Endothelial cell of umbilical vein (primary cell): ENCODE results near the gene CCNJ. TPM values are rescaled to one million over a fixed set of nuclear protein-coding genes. Genes with fewer than 3 reads are reported as not detected.

Experiments
- BruUV-seq: library from RNA; stranded (reverse); fragments of 400-500 nt; replicated peaks from 2 replicates; lab custom pipeline; 2021; lab: Mats Ljungman, UMichigan
- CTCF ChIA-PET: fragments of 300-600, 350-600 bp; sonication (Branson Sonifier 250); formaldehyde crosslinking; loops from one replicate; lab custom pipeline; 2021; ENCODE audit warnings: antibody characterized with exemption, inconsistent platforms; lab: Charles Lee
- POLR2A ChIA-PET: fragments of 300-600, 350-600 bp; sonication (Branson Sonifier 250); formaldehyde crosslinking; loops from one replicate; lab custom pipeline; 2021; ENCODE audit warnings: antibody characterized with exemption, inconsistent platforms; lab: Charles Lee
- DNase-seq: peaks from one replicate; pipeline ENCODE4 v3.0.0-alpha.2; 2011; ENCODE audit warnings: low read depth, low spot score
- FAIRE-seq: peaks from 2 replicates; lab custom pipeline; 2011; peaks lifted over from hg19 to GRCh38; lab: Jason Lieb, UNC
- H2AFZ ChIP-seq: 2 replicates; pipeline ENCODE4 v1.6.0; 2012; ENCODE audit warnings: low read depth, low read length, control low read depth, inconsistent platforms
- H3K27ac ChIP-seq: 2 replicates; pipeline ENCODE4 v1.5.1; 2011; ENCODE audit warnings: low read depth, mild to moderate bottlenecking, control low read depth, low read length, moderate library complexity; ENCODE audit not compliant: insufficient read depth
- H3K27me3 ChIP-seq, 2 experiments: 2 replicates each; pipeline versions ENCODE4 v1.6.0 to v1.6.1; 2011; ENCODE audit warnings: low read length in 2 of 2, mixed read lengths in 1 of 2; ENCODE audit not compliant: control insufficient read depth in 2 of 2, insufficient read depth in 2 of 2
- H3K36me3 ChIP-seq, 2 experiments: 2 replicates in 1 of 2; 3 replicates in 1 of 2; pipeline ENCODE4 v1.5.1; 2011; ENCODE audit warnings: low read length in 2 of 2, mild to moderate bottlenecking in 1 of 2, moderate library complexity in 1 of 2; ENCODE audit not compliant: control insufficient read depth in 2 of 2, insufficient read depth in 2 of 2; ENCODE audit errors: extremely low read depth in 1 of 2
- H3K4me1 ChIP-seq: 3 replicates; pipeline ENCODE4 v1.5.1; 2011; ENCODE audit warnings: mild to moderate bottlenecking, low read length; ENCODE audit not compliant: control insufficient read depth, insufficient read depth; ENCODE audit errors: extremely low read depth
- H3K4me2 ChIP-seq: 2 replicates; pipeline ENCODE4 v1.6.1; 2011; ENCODE audit warnings: low read length, control low read depth, mixed read lengths; ENCODE audit not compliant: insufficient read depth
- H3K4me3 ChIP-seq, 3 experiments: fragments of 200-600 bp in 1 of 3; sonication (generic), shearing (Covaris generic) in 1 of 3; replicated peaks in 1 of 3; 2 replicates each; pipeline ENCODE4 v1.5.1; 2011 to 2016; ENCODE audit warnings: control low read depth in 3 of 3, low read length in 3 of 3, mild to moderate bottlenecking in 2 of 3, inconsistent platforms in 1 of 3, low read depth in 1 of 3, moderate library complexity in 1 of 3; ENCODE audit not compliant: insufficient read depth in 1 of 3
- H3K79me2 ChIP-seq: 2 replicates; pipeline ENCODE4 v1.6.0; 2012; ENCODE audit warnings: low read length, inconsistent platforms; ENCODE audit not compliant: control insufficient read depth, insufficient read depth
- H3K9ac ChIP-seq: replicated peaks from 2 replicates; pipeline ENCODE3; 2011; ENCODE audit warnings: low read length, control low read depth; ENCODE audit not compliant: insufficient read depth; ENCODE audit errors: extremely low read depth
- H3K9me1 ChIP-seq: replicated peaks from 3 replicates; pipeline ENCODE4 v1.6.0; 2011; ENCODE audit warnings: mild to moderate bottlenecking, low read length; ENCODE audit not compliant: control insufficient read depth, insufficient read depth; ENCODE audit errors: extremely low read depth
- H3K9me3 ChIP-seq: replicated peaks from 2 replicates; pipeline ENCODE4 v1.5.1; 2012; ENCODE audit warnings: low read length, inconsistent platforms; ENCODE audit not compliant: control insufficient read depth, insufficient read depth
- H4K20me1 ChIP-seq: replicated peaks from 2 replicates; pipeline ENCODE3; 2011; ENCODE audit warnings: mild to moderate bottlenecking, low read length; ENCODE audit not compliant: control insufficient read depth, insufficient read depth; ENCODE audit errors: extremely low read depth
- EZH2 ChIP-seq: IDR thresholded peaks from 2 replicates; pipeline ENCODE4 v1.6.1; 2012; ENCODE audit warnings: borderline replicate concordance, low read depth, mild to moderate bottlenecking, moderate library complexity, low read length, inconsistent platforms; ENCODE audit not compliant: severe bottlenecking
- FOS ChIP-seq: IDR thresholded peaks from 2 replicates; pipeline ENCODE4 v1.6.1; 2011; ENCODE audit warnings: mild to moderate bottlenecking, low read length, moderate library complexity, borderline replicate concordance; ENCODE audit not compliant: insufficient read depth
- GATA2 ChIP-seq: IDR thresholded peaks from 2 replicates; pipeline ENCODE4 v1.7.0; 2011; ENCODE audit warnings: low read depth, mild to moderate bottlenecking, moderate library complexity, mixed read lengths, low read length; ENCODE audit not compliant: insufficient read length, insufficient read depth
- JUN ChIP-seq: IDR thresholded peaks from 2 replicates; pipeline ENCODE4 v1.6.1; 2011; ENCODE audit warnings: borderline replicate concordance, low read depth; ENCODE audit not compliant: insufficient read length, insufficient read depth
- MAX ChIP-seq: IDR thresholded peaks from 2 replicates; pipeline ENCODE4 v1.6.1; 2011; ENCODE audit not compliant: insufficient read depth, insufficient read length
- MYC ChIP-seq: IDR thresholded peaks from one replicate; pipeline ENCODE4 v1.6.1; 2011; ENCODE audit warnings: mild to moderate bottlenecking, low read depth, low read length
- POLR2A ChIP-seq: IDR thresholded peaks from 2 replicates; pipeline ENCODE4 v1.6.1; 2012; ENCODE audit warnings: low read depth, mild to moderate bottlenecking, control low read depth, low read length
- POLR2AphosphoS5 ChIP-seq: IDR thresholded peaks from 2 replicates; pipeline ENCODE4 v1.6.1; 2012; ENCODE audit warnings: low read depth, mild to moderate bottlenecking, control low read depth, low read length, moderate library complexity; ENCODE audit not compliant: insufficient read depth
- dilution Hi-C: fragments of 300-500 bp; cut with MboI; formaldehyde crosslinking; loops from one replicate; pipeline ENCODE4 v1.15.0; 2019; ENCODE audit warnings: low sequenced_read_pairs; ENCODE audit not compliant: extremely low pct_ligation_motif_present
- intact Hi-C: fragments of 100-400 bp; cut with micrococcal nuclease; formaldehyde crosslinking; loops from one replicate; pipeline ENCODE4 v1.10.0; 2022
- polyA plus RNA-seq, 4 experiments: library from polyadenylated mRNA; depleted of rRNA in 3 of 4; stranded (reverse) in 3 of 4; unstranded in 1 of 4; fragments of >200 nt; gene quantifications; 2 replicates each; pipeline versions ENCODE4 v1.2.1 to v1.2.3, GENCODE V29; 2011 to 2012; ENCODE audit warnings: missing spikeins in 1 of 4
- total RNA-seq: library from RNA; stranded (reverse); gene quantifications from 2 replicates; pipeline ENCODE4 v1.2.3, GENCODE V29; 2021
- TF ChIP-seq, protein P1 (sequence below), 2 donors: IDR thresholded peaks; 1 replicate in 1 of 2; 2 replicates in 1 of 2; pipeline ENCODE4 v1.5.1; 2011; ENCODE audit warnings: low read length in 2 of 2, mild to moderate bottlenecking in 2 of 2, moderate library complexity in 2 of 2, control low read depth in 1 of 2, inconsistent platforms in 1 of 2, low read depth in 1 of 2; ENCODE audit not compliant: insufficient read depth in 1 of 2; ENCODE audit errors: extremely low read depth in 1 of 2

Gene CCNJ
- total and polyA plus RNA-seq, 2 donors (not counting 3 experiments of a cell fraction or from before 2014, with no cell fraction given), result 25.5 to 27.6 TPM

- TF ChIP-seq MAX, result no peak
- TF ChIP-seq POLR2AphosphoS5, result no peak
- no peak for TF ChIP-seq POLR2A
- TF ChIP-seq MYC, result no peak
- no peak for TF ChIP-seq JUN
- TF ChIP-seq GATA2, result no peak
- TF ChIP-seq, protein P1, sequence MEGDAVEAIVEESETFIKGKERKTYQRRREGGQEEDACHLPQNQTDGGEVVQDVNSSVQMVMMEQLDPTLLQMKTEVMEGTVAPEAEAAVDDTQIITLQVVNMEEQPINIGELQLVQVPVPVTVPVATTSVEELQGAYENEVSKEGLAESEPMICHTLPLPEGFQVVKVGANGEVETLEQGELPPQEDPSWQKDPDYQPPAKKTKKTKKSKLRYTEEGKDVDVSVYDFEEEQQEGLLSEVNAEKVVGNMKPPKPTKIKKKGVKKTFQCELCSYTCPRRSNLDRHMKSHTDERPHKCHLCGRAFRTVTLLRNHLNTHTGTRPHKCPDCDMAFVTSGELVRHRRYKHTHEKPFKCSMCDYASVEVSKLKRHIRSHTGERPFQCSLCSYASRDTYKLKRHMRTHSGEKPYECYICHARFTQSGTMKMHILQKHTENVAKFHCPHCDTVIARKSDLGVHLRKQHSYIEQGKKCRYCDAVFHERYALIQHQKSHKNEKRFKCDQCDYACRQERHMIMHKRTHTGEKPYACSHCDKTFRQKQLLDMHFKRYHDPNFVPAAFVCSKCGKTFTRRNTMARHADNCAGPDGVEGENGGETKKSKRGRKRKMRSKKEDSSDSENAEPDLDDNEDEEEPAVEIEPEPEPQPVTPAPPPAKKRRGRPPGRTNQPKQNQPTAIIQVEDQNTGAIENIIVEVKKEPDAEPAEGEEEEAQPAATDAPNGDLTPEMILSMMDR (IDR thresholded peaks at IDR 0.05; ENCODE audit: extremely low read depth in 1 of 2, insufficient read depth in 1 of 2, low read depth in 1 of 2, low read length in 2 of 2), result no peak
- TF ChIP-seq EZH2, result no peak
- TF ChIP-seq FOS, result no peak
- H3K79me2 ChIP-seq, result peaks cover 91% of the 10 kb centered on the region
- dilution Hi-C loops (no loop called here), intact Hi-C loops (loop anchor here (10.0 kb wide), 1 partner anchor 535 kb away; the partner anchor contains the start of gene TM9SF3)
- no peak overlapping the region for H3K27ac ChIP-seq
- no TSS peak for BruUV-seq
- FAIRE-seq, result no peak
- no peaks in the 10 kb centered on the region for H3K27me3 ChIP-seq
- no peaks in the 10 kb centered on the region for H4K20me1 ChIP-seq
- peaks cover 2 to 3% of the 10 kb centered on the region in 2 experiments for H3K36me3 ChIP-seq
- no peak overlapping the region for H3K4me3 ChIP-seq
- H3K4me1 ChIP-seq, result peaks cover 47% of the 10 kb centered on the region
- no peaks in the 10 kb centered on the region for H3K9me3 ChIP-seq
- H3K9ac ChIP-seq, result no peak overlapping the region
- CTCF ChIA-PET, result interaction anchor here (0.7 to 1.6 kb wide), 2 partner anchors 26 to 181 kb away, joined by 3 to 4 read pairs; no protein-coding TSS in a partner anchor
- no peak overlapping the region for H2AFZ ChIP-seq
- POLR2A ChIA-PET, result interaction anchor here (0.7 kb wide), 1 partner anchor 76 kb away, joined by 4 read pairs; no protein-coding TSS in a partner anchor
- no peak overlapping the region for H3K4me2 ChIP-seq
- no peak for DNase-seq
- H3K9me1 ChIP-seq, result no peaks in the 10 kb centered on the region
These were observed 6.0 kb downstream of the CCNJ start for GRCh38 chr10:96049340-96049739.
